GM18870 (cell line): ENCODE results near the gene TRPM3.
A peak's percentile ranks its signal among the peaks of the same experiment; 100 is the strongest.

Experiments
- ATAC-seq: cut with Tn5 transposase; IDR thresholded peaks from one replicate; pipeline ENCODE4 v1.9.1; 2021; ENCODE audit warnings: moderate library complexity; ENCODE audit not compliant: unreplicated experiment

TRPM3 gene

DNA sequence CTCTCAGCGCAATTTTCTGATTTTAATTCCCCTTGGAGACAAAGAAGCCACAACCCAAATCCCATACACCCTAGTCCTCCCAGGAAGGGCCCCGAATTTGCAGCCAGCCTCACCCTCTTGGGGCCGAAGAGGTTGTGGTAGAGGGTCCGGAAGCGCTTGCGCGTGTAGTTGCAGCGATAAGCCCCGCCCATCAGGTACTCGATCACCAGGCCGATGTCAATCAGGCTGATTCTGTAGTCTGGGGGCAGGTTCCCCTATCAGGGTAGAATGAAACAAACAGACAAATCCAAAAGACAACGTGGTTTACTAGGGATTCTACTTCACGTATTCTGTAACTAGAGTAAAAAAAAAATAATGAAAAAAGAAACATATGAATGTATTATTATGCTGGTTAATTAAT is 496.3 kb downstream of the TRPM3 start:
- ATAC-seq, result no peak

DNA sequence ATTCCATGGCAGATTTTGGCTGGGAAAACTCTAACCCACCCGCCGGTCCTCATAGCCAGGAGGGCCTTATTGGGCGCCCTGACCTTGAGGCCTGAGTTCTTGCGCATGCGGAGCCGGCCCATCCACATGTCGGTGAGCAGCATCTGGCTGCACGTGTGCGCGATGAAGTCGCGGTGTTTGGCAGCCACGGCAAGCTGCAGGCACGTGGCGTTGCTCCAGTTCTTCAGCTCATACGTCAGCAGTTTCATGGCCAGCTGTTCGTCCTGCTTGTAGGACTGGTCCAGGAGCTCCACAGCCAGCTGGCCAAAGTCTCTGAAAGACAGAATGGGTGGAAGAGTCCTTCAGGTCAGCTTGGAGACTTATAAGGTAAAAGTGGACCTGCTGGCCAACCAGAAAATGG is 502.6 kb downstream of the TRPM3 start:
- no peak for ATAC-seq

DNA sequence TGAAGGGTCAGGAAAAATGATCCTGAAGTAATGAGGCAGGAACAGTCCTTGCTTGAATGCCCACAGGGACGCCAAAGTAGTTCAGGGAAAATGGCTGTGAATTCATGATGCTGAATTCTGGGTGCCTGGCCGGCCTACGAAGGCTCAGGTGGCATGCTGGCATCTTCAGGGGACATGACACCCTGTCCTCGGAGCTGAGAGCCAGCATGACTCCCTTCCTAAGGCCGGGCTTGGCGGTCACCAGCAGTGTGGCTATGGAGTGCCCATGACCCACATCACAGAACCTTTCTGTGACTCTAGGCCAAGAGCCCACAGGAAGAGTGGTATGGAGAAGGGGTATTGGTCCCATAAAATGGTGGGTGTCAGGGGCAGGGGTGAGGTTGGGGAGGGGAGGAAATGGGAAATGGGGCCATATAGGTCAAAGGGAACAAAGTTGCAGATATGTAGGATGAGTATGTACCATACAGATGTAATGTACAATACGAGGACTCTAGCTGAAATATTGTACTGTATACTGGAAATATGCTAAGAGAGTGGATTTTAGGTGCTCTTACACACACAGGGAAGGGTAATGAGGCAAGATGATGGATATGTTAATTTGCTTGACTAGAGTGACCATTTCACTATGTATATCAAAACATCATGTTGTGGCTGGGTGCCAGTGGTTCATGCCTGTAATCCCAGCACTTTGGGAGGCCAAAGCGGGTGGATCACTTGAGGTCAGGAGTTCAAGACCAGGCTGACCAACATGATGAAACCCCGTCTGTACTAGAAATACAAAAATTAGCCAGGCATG is 504.2 kb downstream of the TRPM3 start:
- ATAC-seq, result no peak

DNA sequence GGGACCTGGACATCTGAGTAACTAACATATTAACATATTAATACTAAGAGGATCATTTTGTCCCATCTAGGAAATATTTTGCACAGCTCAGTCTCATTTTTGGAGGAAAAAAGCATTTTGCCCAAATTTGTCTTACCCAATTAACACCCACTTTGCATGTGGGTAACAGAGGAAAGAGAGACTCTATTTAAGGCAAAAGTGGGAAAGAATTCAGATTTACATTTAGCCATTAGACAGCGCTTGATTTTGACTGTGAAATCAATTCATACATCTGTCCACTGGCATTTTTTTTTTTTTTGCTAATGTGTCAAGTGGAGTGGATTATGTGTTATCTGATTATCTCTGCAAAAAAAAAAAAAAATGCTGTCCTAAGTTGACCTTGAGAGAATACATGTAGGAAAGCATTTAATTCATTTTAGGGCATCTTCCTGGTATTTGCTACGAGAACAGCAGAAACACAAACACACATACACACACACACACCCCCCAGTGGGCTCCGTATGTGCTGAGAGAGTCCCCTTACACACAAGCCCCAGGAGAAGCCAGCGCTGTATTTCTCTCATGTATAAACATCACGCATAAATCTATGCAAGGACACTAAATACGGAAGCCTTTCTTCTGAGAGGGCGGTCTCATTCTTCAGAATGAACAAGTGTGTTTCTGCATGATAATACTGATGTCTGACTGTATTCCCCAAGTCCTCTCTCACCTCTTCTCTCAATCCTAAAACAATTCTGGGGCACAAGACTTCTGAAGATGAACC is 505.0 kb downstream of the TRPM3 start:
- ATAC-seq, result no peak

DNA sequence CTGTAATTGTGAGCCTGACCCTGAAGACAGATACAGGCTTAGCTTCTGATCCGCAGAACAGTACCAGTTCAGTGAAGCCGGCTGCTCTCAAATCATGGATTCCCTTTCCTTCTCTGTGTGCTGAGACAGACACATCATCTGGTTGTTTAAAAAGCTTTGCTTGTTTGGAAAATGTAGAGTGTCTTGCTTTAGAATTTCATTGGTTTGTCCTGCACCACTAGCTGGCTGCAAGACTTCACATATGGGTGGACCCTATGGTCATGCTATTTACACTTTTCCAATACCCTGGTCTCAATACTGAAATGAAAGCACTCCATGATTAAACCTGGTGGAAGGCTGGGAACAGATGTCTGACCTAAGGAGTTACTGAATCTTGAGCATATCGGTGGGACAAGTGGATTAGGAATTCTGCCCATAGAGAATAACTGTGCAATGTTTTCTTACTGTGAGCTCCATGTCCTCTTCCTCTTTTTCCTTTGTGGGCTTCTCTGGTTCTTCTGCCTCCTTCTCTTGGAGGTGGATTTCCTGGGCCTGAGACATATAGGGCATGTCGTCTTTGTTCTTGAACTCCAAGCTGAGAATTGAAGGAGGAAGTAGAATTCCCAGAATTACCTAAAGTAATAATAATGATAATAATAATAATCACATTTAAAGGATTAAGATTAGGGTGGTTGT is 505.8 kb downstream of the TRPM3 start:
- ATAC-seq, result no peak

DNA sequence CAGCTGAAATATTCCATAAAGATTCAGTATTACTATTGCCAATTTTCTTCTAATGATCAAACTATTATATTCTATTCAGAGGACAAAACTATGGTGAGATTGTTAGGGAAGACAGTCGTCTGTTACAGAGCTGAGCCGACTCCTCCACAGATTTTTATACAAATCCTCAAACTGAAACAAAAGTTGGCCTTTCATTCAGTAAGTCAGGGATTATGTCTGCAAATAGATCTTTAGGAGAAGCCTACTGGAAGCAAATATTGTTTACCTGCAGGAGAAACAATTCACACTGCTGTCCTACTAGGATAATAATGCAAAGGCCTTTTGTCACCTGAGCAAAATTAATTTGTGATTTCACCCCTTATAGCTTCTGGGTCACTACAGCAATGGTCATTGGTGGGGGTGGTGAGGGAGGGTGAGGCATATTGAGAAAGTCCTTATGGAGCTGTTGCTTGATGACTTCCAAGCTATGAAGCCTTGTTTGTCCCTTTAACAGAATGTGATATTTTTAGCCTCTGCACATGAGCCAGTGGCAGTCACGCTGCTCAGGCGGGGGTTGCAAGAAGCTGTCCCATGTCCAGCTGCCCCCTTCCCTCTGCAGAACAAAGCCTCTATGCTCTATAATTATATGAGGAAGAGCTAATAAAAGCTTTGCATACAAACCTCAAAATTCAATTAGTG is 506.5 kb downstream of the TRPM3 start:
- no peak for ATAC-seq

DNA sequence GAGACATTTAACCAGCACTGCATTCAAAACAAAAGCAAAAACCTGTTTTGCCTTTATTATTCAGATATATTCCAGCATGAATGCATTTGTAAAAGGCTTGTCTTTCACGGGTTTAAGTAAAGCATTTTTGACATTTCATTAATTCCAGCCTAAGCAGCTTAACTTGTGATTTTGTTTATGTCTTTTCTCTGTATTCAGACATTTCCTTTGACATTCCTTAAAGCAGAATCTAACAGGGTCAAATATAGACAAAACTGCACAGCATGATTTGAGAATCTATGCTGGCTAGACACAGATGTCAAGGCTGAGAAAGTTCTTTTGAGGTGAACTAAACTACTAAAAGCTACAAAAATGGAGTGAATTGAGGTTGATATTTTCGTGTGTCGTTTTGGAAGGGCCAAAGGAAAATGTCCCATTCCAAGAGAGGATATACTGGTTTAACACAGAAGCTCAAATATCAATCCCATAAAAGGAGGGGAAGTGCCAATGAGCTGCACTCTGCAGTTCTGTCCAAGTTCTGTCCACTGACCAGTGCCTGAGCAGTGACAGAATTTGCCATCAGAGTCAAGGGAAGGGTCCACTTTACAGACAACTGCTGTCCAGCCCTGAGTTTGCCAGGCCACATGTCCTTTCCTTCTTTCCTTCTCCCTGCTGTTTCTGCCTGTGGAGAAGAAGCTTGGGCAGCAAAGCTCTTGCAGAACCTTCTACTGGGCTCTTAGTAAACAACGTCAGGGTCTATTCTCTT is 508.2 kb downstream of the TRPM3 start:
- no peak for ATAC-seq

DNA sequence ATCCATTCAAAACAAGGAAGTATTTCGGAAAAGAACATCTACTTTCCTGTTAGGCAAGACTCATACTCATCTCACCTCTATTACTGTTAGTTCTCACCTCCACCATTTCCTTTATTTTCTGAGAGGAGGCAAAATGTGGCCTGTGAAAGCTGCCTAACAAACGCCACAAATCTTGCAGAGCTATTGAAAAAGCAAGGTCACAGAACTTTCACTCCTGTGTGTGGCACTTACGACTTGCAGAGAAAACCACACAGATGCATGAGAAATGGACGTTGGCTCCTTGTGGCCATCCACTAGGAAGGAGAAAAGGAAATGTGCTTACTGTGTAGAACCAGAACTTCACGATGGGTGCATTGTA is 511.2 kb downstream of the TRPM3 start:
- ATAC-seq, result no peak

DNA sequence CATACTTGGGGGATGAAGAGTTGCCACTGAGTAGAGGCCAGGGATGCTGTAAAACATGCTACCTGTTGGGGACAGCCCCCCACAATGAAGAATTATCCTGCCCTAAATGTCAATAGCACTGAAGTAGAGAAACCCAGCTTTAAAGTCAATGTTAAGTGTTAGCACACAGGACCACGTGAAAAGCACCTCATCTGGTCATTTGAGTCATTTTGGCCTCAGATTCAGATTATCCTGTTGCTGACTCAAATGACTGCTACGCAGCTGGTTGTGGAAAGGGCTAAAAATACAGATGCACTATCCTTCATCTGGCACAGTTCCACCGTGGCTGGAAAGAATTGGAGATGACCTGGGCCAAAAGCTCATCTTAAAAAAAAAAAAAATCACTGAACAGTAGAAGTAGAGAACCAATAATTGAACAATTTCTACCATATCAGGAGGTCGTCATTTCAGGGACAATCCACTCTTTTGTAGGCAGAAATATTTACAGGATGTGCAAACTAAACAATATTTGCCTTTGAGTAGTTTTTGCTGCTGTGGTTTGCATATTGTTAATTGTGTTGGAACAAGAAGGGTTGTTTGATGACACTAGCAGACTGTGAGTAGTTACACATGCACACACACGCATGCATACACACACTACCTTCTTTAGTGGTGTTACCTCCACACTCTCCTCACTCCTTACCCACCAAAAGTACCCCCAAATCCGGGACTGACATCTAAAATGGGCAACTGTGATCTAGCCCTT is 511.7 kb downstream of the TRPM3 start:
- ATAC-seq, result no peak

DNA sequence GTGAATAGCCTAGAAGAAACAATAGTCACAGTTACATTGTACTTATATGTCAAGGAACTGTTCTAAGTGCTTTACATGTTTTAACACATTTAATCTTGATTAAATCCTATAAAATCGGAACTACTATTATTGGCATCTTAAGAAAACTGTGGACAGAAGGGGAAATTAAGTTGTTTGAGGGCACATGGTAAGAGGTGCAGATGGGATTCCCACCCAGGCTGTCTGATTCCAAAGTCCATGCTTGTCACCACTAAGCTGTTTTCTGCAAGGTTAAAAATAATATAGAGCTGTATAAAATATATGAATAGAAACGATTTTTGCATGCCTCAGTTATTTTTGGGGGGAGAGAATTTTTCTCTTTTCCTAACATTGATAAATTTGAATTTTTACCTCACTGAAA is 512.4 kb downstream of the TRPM3 start:
- ATAC-seq, result no peak

DNA sequence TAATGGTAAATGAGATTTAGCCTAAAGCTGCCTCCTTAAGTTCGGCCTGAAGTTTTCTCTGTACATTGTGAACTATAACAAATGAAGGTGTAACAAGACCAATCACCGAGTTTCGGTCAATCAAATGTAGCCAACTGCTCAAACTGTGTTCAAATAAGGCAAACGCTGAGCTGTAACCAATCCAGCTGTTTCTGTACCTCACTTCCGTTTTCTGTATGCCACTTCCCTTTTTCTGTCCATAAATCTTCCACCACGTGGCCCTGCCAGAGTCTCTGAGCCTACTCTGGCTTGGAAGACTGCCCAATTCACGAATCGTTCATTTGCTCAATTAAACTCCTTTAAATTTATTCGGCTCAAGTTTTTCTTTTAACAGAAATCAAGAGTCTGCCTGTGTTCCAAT is 513.5 kb downstream of the TRPM3 start:
- ATAC-seq, result no peak

DNA sequence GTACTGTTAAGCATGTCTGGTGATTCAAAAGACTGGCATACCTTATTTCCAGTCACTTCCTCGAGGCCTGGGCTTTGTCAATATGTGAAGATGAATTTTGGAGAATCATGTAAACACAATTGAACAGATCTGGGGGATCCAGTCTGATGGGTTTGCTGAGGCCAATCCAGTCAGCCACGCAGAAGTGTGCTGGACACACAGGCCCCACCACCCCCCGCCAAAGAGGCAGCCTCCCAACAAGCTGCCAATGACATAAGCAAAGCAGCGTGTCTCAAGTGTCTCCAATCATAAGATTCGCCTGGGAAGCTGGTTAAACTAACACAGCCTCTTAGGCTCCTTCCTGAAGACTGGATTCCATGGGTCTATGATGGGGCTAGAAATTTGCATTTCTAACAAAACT is 514.1 kb downstream of the TRPM3 start:
- no peak for ATAC-seq

DNA sequence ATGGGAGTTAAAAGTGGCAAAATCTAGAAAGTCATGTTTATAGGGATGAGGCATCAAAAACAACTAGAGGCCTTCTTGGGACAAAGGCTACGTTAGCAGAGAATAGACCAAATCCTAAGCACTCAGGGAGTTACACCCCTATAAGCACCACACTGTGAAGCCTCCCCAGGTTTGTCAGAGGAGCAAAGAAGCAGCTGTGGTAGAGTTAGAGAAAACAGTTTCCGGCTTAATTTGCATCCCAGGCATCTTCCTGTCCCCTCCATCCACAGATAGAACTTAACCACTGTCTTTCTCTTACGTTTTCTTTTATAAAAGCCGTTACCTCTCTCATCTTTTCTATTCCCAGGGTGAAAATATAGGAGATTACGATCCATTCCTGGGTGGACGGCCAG is 518.4 kb downstream of the TRPM3 start:
- no peak for ATAC-seq

DNA sequence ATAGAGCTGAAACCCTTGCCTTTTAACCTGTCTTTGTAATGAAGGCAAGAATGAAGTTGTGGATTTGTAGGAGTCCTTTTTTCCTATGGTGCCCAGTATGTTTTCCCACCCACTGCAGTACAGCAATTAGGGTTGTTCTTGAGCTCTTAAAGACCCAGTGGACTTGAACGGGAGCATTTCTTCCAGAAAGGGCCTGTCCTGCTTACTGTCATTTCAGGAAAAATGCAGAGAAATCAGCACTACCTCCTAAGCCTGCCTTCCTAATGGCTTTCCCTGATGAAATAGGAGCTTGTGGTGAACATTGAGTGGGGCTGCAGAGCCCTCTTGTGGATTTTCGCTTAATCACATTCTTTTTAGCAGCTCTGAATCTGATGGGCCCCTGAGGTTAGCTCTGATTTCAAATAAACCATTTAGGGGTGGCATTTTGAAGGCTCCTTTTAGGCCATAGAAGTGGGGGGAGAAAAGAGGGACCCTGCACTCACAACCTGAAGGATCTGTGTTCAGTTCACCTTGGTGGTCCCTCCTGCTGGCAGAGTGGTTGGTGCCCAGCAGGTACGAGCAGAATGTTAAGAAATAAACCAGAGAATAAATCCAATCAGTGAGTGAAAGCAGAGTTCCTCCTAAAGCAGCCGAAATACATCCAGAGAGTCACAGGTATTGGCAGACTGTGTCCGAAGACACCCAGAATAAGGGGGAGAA is 519.0 kb downstream of the TRPM3 start:
- ATAC-seq, result peak; percentile 81

DNA sequence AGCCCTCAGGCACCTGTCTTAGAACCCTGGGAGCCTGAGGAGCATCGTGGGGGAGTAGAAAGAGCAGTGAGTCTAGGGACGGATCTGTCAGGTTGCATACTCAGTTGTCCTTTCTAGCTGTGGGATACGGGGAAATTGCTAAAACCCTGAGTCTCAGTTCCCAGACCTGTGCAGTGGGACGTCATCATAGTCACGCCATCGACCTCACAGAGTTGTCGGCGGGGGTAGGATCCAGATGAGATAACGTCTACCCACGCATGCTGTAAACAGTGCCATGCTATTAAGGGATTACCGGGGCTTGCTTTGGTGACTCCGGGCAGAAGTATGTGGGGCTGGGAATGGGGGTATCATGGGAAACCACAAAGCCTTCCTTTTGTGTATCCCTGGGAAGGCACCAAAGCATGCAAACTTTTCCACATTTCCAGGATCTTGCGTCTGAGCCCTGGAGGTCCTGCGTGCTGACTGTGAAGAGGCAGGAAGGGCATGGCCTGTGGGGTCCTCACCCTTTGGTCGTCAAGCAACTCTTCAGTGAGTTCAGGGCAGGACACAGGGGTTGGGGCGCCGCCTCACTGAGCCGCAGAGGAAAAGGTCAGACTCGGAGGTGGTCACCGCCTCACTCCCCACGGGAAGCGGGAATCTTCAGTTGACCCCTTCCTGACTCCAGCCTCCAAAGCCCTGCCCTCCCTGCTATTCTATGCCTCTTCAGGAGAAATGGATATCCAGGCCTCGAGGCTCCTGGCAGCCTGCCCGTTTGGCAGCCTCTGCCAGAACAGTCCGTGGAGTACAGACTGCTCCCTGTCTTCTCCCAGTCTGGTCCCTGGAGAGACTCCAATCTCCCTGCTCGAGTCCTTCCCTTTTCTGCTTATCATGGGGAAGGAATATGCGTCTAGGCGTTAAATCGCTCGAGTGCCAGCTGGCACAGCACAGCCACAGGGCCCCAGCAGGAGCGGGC is 520.1 kb downstream of the TRPM3 start:
- ATAC-seq, result no peak

DNA sequence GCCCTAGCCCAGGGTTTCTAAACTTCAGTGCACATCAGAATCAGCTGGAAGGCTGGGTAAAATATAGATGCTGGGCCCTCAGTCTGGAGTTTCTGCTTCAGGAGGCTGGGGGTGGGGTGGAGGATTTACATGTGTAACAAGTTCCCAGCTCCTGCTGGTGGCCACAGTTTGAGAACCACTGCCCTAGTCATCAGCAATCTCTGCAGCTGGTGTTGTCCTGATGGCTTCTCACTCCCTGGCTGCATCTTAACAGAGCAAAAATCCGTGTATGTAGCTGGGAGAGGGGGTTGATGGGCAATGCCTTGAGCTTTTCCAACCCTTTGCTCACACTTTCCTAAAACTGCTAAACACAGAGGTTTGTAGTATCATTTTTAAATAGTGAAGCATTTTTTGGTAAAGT is 520.9 kb downstream of the TRPM3 start:
- ATAC-seq, result no peak

DNA sequence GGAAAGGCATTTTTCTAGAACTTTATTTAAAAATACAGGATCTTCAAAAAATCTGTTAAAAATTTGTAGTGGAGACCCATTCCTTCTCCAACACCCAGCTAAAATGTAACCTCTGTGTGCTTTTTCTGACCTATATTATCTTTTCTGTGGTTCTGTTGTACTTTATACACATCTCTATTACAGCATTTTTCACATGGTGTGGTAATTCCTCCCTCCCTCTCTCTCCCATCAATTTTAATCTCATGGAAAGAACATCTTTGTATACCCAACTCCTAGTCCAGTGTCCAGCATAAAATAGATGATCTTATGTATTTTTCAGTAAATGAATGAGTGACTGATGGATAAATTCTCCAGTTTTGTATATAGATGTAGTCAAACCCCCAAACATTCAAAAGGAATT is 523.5 kb downstream of the TRPM3 start:
- no peak for ATAC-seq

DNA sequence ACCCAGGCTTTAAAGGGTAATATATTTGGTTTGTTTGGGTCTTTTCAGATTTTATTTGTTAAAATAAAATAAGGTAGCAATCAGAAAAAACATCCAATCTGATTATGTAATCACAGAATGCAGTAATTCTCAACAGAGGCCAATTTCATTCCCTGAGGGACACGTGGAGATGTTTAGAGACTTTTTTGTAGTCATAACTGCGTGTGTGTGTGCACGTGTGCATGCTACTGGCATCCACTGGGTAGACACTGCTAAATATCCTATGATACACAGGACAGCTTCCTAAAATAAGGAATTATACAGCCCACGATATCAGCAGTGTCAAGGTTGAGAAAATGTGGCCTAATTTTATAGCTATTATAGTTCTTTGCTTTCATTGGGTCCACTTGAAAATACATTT is 526.2 kb downstream of the TRPM3 start:
- no peak for ATAC-seq
